Keratinocyte (primary cell): Measurements from ENCODE around the gene AQP6. TPM values are rescaled to one million over a fixed set of nuclear protein-coding genes. Genes with fewer than 3 reads are reported as not detected.

Source experiments
- DNase-seq: peaks from one replicate; pipeline ENCODE4 v3.0.0-alpha.2; 2011; ENCODE audit warnings: low read depth, missing footprints, low spot score
- FAIRE-seq: peaks from 2 replicates; lab custom pipeline; 2011; peaks lifted over from hg19 to GRCh38; lab: Jason Lieb, UNC
- H2AFZ ChIP-seq: 2 replicates; pipeline ENCODE4 v1.6.0; 2012; ENCODE audit warnings: low read length, control low read depth, inconsistent platforms; ENCODE audit not compliant: control insufficient read depth
- H3K27ac ChIP-seq: 2 replicates; pipeline ENCODE4 v1.5.1; 2011; ENCODE audit warnings: low read length; ENCODE audit not compliant: control insufficient read depth, insufficient read depth
- H3K27me3 ChIP-seq: 3 replicates; pipeline ENCODE4 v1.6.0; 2011; ENCODE audit warnings: low read length; ENCODE audit not compliant: control insufficient read depth, insufficient read depth; ENCODE audit errors: extremely low read depth
- H3K36me3 ChIP-seq, 2 experiments: 2 replicates in 1 of 2; 3 replicates in 1 of 2; pipeline ENCODE4 v1.5.1; 2011; ENCODE audit warnings: low read length in 2 of 2, mild to moderate bottlenecking in 1 of 2; ENCODE audit not compliant: control insufficient read depth in 2 of 2, insufficient read depth in 2 of 2; ENCODE audit errors: extremely low read depth in 1 of 2
- H3K4me1 ChIP-seq: 3 replicates; pipeline ENCODE4 v1.5.1; 2011; ENCODE audit warnings: low read length; ENCODE audit not compliant: control insufficient read depth, insufficient read depth; ENCODE audit errors: extremely low read depth
- H3K4me2 ChIP-seq: 3 replicates; pipeline ENCODE4 v1.6.0; 2011; ENCODE audit warnings: low read depth, low read length; ENCODE audit not compliant: control insufficient read depth, insufficient read depth; ENCODE audit errors: extremely low read depth
- H3K4me3 ChIP-seq, 3 experiments: fragments of 200-600 bp in 1 of 3; sonication (generic) in 1 of 3; 2 replicates in 2 of 3; 3 replicates in 1 of 3; pipeline ENCODE4 v1.5.1; 2011 to 2016; ENCODE audit warnings: low read length in 3 of 3, mild to moderate bottlenecking in 3 of 3, control low read depth in 2 of 3, inconsistent platforms in 1 of 3, low read depth in 1 of 3, mixed read lengths in 1 of 3, mixed run types in 1 of 3, moderate library complexity in 1 of 3; ENCODE audit not compliant: control insufficient read depth in 2 of 3, insufficient read depth in 2 of 3; ENCODE audit errors: extremely low read depth in 1 of 3
- H3K79me2 ChIP-seq: 2 replicates; pipeline ENCODE4 v1.6.0; 2012; ENCODE audit warnings: low read length; ENCODE audit not compliant: control insufficient read depth, insufficient read depth
- H3K9ac ChIP-seq: 3 replicates; pipeline ENCODE4 v1.6.0; 2011; ENCODE audit warnings: low read length; ENCODE audit not compliant: control insufficient read depth, insufficient read depth; ENCODE audit errors: extremely low read depth
- H3K9me1 ChIP-seq: 3 replicates; pipeline ENCODE4 v1.6.0; 2011; ENCODE audit warnings: low read length; ENCODE audit not compliant: control insufficient read depth, insufficient read depth; ENCODE audit errors: extremely low read depth
- H3K9me3 ChIP-seq: 2 replicates; pipeline ENCODE4 v1.5.1; 2012; ENCODE audit warnings: low read depth, low read length; ENCODE audit not compliant: control insufficient read depth
- H4K20me1 ChIP-seq: 3 replicates; pipeline ENCODE4 v1.6.0; 2011; ENCODE audit warnings: low read length; ENCODE audit not compliant: control insufficient read depth, insufficient read depth; ENCODE audit errors: extremely low read depth
- EZH2 ChIP-seq: IDR thresholded peaks from one replicate; pipeline ENCODE4 v1.6.1; 2012; ENCODE audit warnings: inconsistent platforms, mild to moderate bottlenecking, low read length, moderate library complexity
- dilution Hi-C: fragments of 300-500 bp; cut with MboI; formaldehyde crosslinking; loops from one replicate; pipeline ENCODE4 v1.7.0; 2020; ENCODE audit warnings: low sequenced_read_pairs; ENCODE audit not compliant: extremely low pct_ligation_motif_present
- polyA plus RNA-seq, 5 experiments: library from polyadenylated mRNA; depleted of rRNA in 3 of 5; stranded (reverse) in 3 of 5; stranded (forward) in 1 of 5; unstranded in 1 of 5; fragments of >200 nt; gene quantifications; 1 replicate in 1 of 5; 2 replicates in 3 of 5; 3 replicates in 1 of 5; pipeline versions ENCODE4 v1.2.1 to v1.2.3, GENCODE V29; 2011 to 2012; ENCODE audit warnings: missing spikeins in 2 of 5, low read depth in 1 of 5, low replicate concordance in 1 of 5
- TF ChIP-seq, protein P1 (sequence below), 3 experiments: IDR thresholded peaks in 1 of 3; conservative IDR thresholded peaks in 1 of 3; optimal IDR thresholded peaks in 1 of 3; 2 replicates in 2 of 3; 3 replicates in 1 of 3; pipeline versions ENCODE3 to v1.5.1; 2011; ENCODE audit warnings: low read length in 3 of 3, mild to moderate bottlenecking in 3 of 3, moderate library complexity in 2 of 3, control low read depth in 1 of 3, inconsistent platforms in 1 of 3; ENCODE audit not compliant: insufficient read depth in 2 of 3; ENCODE audit errors: extremely low read depth in 1 of 3

Gene AQP6
- polyA plus RNA-seq, 1 donor (not counting 4 experiments of a cell fraction or from before 2014, with no cell fraction given), result 0.45 TPM

DNA sequence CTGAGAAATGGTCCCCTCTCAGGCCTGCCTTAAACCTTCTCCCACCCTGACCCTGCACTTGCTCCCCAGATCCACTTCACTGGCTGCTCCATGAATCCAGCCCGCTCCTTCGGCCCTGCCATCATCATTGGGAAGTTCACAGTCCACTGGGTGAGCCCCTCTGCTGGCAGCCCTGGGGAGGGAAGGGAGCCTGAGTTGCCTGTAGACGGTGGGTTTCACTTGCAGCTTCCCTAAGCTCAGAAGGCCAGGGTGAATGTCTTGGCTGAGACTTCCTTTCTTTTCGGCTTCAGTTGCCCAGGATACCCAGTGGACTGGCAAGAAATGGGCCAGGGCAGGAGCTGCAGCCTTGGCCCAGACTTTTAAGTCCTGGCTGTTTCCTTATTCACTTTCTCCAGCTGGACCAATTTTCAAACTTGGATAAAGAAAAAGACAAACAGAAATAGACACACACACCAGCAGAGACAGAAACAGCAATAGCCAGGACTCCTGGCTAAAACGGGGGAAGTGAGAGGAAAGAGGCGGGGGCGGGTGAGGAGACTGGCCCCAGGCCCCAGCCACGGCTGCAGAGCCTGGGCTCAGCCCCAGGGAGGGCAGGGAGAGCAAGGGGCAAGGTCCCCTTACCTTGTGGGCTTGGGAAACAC, 2.0 kb downstream of the AQP6 start:
- FAIRE-seq, result no peak
- no peak overlapping the region for H2AFZ ChIP-seq
- H3K27ac ChIP-seq, result no peak overlapping the region
- TF ChIP-seq, protein P1, sequence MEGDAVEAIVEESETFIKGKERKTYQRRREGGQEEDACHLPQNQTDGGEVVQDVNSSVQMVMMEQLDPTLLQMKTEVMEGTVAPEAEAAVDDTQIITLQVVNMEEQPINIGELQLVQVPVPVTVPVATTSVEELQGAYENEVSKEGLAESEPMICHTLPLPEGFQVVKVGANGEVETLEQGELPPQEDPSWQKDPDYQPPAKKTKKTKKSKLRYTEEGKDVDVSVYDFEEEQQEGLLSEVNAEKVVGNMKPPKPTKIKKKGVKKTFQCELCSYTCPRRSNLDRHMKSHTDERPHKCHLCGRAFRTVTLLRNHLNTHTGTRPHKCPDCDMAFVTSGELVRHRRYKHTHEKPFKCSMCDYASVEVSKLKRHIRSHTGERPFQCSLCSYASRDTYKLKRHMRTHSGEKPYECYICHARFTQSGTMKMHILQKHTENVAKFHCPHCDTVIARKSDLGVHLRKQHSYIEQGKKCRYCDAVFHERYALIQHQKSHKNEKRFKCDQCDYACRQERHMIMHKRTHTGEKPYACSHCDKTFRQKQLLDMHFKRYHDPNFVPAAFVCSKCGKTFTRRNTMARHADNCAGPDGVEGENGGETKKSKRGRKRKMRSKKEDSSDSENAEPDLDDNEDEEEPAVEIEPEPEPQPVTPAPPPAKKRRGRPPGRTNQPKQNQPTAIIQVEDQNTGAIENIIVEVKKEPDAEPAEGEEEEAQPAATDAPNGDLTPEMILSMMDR (optimal IDR thresholded peaks at IDR 0.05 in 1 of 3, IDR thresholded peaks at IDR 0.05 in 1 of 3, conservative IDR thresholded peaks at IDR 0.05 in 1 of 3; ENCODE audit: extremely low read depth in 1 of 3, insufficient read depth in 2 of 3, low read length in 3 of 3), result no peak
- no peak for TF ChIP-seq EZH2
- H3K79me2 ChIP-seq, result no peaks in the 10 kb centered on the region
- dilution Hi-C loops, result no loop called here
- peaks cover 12% of the 10 kb centered on the region for H3K4me1 ChIP-seq
- H3K9me1 ChIP-seq, result no peaks in the 10 kb centered on the region
- no peaks in the 10 kb centered on the region for H4K20me1 ChIP-seq
- H3K36me3 ChIP-seq, result no peaks in the 10 kb centered on the region
- H3K27me3 ChIP-seq, result no peaks in the 10 kb centered on the region
- no peak for DNase-seq
- H3K4me2 ChIP-seq, result no peak overlapping the region
- H3K4me3 ChIP-seq, result no peak overlapping the region
- no peak overlapping the region for H3K9ac ChIP-seq
- no peaks in the 10 kb centered on the region for H3K9me3 ChIP-seq

DNA sequence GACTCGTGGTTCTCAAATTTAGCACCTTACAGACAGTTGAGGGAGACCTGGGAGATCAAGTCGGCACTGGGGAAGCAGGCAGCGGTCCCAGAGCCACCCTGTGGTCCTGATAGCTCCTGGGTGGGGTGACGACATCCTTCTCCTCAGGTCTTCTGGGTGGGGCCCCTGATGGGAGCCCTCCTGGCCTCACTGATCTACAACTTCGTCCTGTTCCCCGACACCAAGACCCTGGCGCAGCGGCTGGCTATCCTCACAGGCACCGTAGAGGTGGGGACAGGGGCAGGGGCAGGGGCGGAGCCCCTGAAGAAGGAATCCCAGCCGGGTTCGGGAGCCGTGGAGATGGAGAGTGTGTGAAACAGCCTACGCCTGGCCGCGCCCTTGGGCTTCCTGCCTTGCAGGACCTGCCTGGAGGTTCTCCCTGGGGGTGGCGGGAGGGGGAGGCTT, 2.6 kb downstream of the AQP6 start:
- dilution Hi-C loops, result no loop called here
- Histone ChIP-seq H3K9me3 (no peaks in the 10 kb centered on the region), H3K27ac (no peak overlapping the region), H4K20me1 (no peaks in the 10 kb centered on the region), H3K9ac (no peak overlapping the region), H3K27me3 (no peaks in the 10 kb centered on the region), H3K4me3 (no peak overlapping the region), H3K4me2 (no peak overlapping the region), H3K79me2 (no peaks in the 10 kb centered on the region), H3K36me3 (no peaks in the 10 kb centered on the region), H3K4me1 (peaks cover 12% of the 10 kb centered on the region), H2AFZ (no peak overlapping the region), H3K9me1 (no peaks in the 10 kb centered on the region)
- FAIRE-seq, result no peak
- no peak for DNase-seq
- TF ChIP-seq, protein P1 (optimal IDR thresholded peaks at IDR 0.05 in 1 of 3, IDR thresholded peaks at IDR 0.05 in 1 of 3, conservative IDR thresholded peaks at IDR 0.05 in 1 of 3; ENCODE audit: extremely low read depth in 1 of 3, insufficient read depth in 2 of 3, low read length in 3 of 3), result no peak
- no peak for TF ChIP-seq EZH2
